GM18511 (cell line): ENCODE measurements around the gene SCUBE1.

Experiments
- ATAC-seq: cut with Tn5 transposase; IDR thresholded peaks from one replicate; pipeline ENCODE4 v1.9.1; 2021; ENCODE audit warnings: mild to moderate bottlenecking, moderate library complexity; ENCODE audit not compliant: unreplicated experiment

The SCUBE1 gene

GRCh38 chr22:43166132-43166930 lies 176.8 kb downstream of the SCUBE1 start:
- ATAC-seq, result no peak

GRCh38 chr22:43164636-43165035 lies 178.5 kb downstream of the SCUBE1 start:
- no peak for ATAC-seq

GRCh38 chr22:43163241-43163795 lies 179.9 kb downstream of the SCUBE1 start:
- ATAC-seq, result no peak

- no peak for ATAC-seq
These were observed 180.6 kb downstream of the SCUBE1 start for GRCh38 chr22:43162412-43163150.

- ATAC-seq, result no peak
These were observed 182.6 kb downstream of the SCUBE1 start for GRCh38 chr22:43160497-43161126.

- no peak for ATAC-seq
These were observed 183.5 kb downstream of the SCUBE1 start for GRCh38 chr22:43159484-43160178.

- no peak for ATAC-seq
These were observed 184.2 kb downstream of the SCUBE1 start for GRCh38 chr22:43158778-43159483.

- no peak for ATAC-seq
These were observed 185.2 kb downstream of the SCUBE1 start for GRCh38 chr22:43157874-43158546.

GRCh38 chr22:43156413-43156812 lies 186.8 kb downstream of the SCUBE1 start:
- no peak for ATAC-seq

- no peak for ATAC-seq
These were observed 187.4 kb downstream of the SCUBE1 start for GRCh38 chr22:43155789-43156188.

- ATAC-seq, result no peak
These were observed 188.2 kb downstream of the SCUBE1 start for GRCh38 chr22:43154887-43155536.

- no peak for ATAC-seq
These were observed 189.3 kb downstream of the SCUBE1 start for GRCh38 chr22:43153899-43154298.

GRCh38 chr22:43152357-43153071 lies 190.7 kb downstream of the SCUBE1 start:
- peak; percentile 41 for ATAC-seq

- ATAC-seq, result peak; percentile 17
These were observed 191.2 kb downstream of the SCUBE1 start for GRCh38 chr22:43152003-43152356.

GRCh38 chr22:43151251-43152002 lies 191.7 kb downstream of the SCUBE1 start, which contains the start of gene TSPO:
Gene TSPO, plus strand, starts transcription at chr22:43151559. Its CDS starts 7,680 bp downstream, at chr22:43159239.
- ATAC-seq, result no peak

- no peak for ATAC-seq
These were observed 192.4 kb downstream of the SCUBE1 start for GRCh38 chr22:43150731-43151206.

- ATAC-seq, result no peak
These were observed 194.6 kb downstream of the SCUBE1 start for GRCh38 chr22:43148581-43148980.

GRCh38 chr22:43147821-43148220 lies 195.4 kb downstream of the SCUBE1 start:
- ATAC-seq, result no peak
